ENCODE results near the gene TEC. TPM values are rescaled to one million over a fixed set of nuclear protein-coding genes. Genes with fewer than 3 reads are reported as not detected.
"Not testable (repeated sequence)": the region's sequence is repeated elsewhere in the genome, so short reads cannot be mapped to it uniquely, and the experiment has no call there.

The TEC gene
- total RNA-seq, 1 donor from 2014 or later, result 0.35 TPM

GRCh38 chr4:48167538-48168263, 101.9 kb downstream of the TEC start:
- peaks cover 4% of the 10 kb centered on the region for H3K4me1 Mint-ChIP-seq (ENCODE audit: low read depth)
- no peaks in the 10 kb centered on the region for H3K27me3 Mint-ChIP-seq (ENCODE audit: low read depth)
- H3K27ac Mint-ChIP-seq (ENCODE audit: unreplicated experiment), result no peak overlapping the region
- DNase-seq (ENCODE audit: low spot score), result no peak
- H3K36me3 Mint-ChIP-seq (ENCODE audit: low read depth), result no peaks in the 10 kb centered on the region
- TF ChIP-seq CTCF (IDR thresholded peaks at IDR 0.05), result no peak
- H3K4me3 Mint-ChIP-seq (ENCODE audit: unreplicated experiment), result no peak overlapping the region
- peaks cover 8% of the 10 kb centered on the region for H3K9me3 Mint-ChIP-seq (ENCODE audit: low read depth)

GRCh38 chr4:48164561-48164960, 105.1 kb downstream of the TEC start:
- H3K27ac Mint-ChIP-seq (ENCODE audit: unreplicated experiment); H3K9me3 Mint-ChIP-seq (ENCODE audit: low read depth); H3K27me3 Mint-ChIP-seq (ENCODE audit: low read depth); H3K4me3 Mint-ChIP-seq (ENCODE audit: unreplicated experiment); DNase-seq (ENCODE audit: low spot score); H3K36me3 Mint-ChIP-seq (ENCODE audit: low read depth): not testable (repeated sequence)
- peaks cover 17% of the 10 kb centered on the region for H3K4me1 Mint-ChIP-seq (ENCODE audit: low read depth)

GRCh38 chr4:48163746-48164145, 105.9 kb downstream of the TEC start:
- no peak for TF ChIP-seq CTCF (IDR thresholded peaks at IDR 0.05)
- no peaks in the 10 kb centered on the region for H3K27me3 Mint-ChIP-seq (ENCODE audit: low read depth)
- DNase-seq (ENCODE audit: low spot score), result no peak
- peaks cover 8% of the 10 kb centered on the region for H3K9me3 Mint-ChIP-seq (ENCODE audit: low read depth)
- no peaks in the 10 kb centered on the region for H3K36me3 Mint-ChIP-seq (ENCODE audit: low read depth)
- H3K4me3 Mint-ChIP-seq (ENCODE audit: unreplicated experiment), result no peak overlapping the region
- H3K4me1 Mint-ChIP-seq (ENCODE audit: low read depth), result peaks cover 17% of the 10 kb centered on the region
- H3K27ac Mint-ChIP-seq (ENCODE audit: unreplicated experiment), result no peak overlapping the region

- Mint-ChIP-seq H3K27ac (ENCODE audit: unreplicated experiment) (peak overlapping the region; percentile 89), H3K27me3 (ENCODE audit: low read depth) (no peaks in the 10 kb centered on the region)
- no peak for DNase-seq (ENCODE audit: low spot score)
These were observed 107.5 kb downstream of the TEC start for GRCh38 chr4:48162162-48162561.

GRCh38 chr4:48157271-48157670, 112.4 kb downstream of the TEC start:
- no peak for TF ChIP-seq CTCF (IDR thresholded peaks at IDR 0.05)
- Mint-ChIP-seq H3K9me3 (ENCODE audit: low read depth) (peaks cover 16% of the 10 kb centered on the region), H3K4me1 (ENCODE audit: low read depth) (peaks cover 12% of the 10 kb centered on the region), H3K36me3 (ENCODE audit: low read depth) (peaks cover 2% of the 10 kb centered on the region), H3K4me3 (ENCODE audit: unreplicated experiment) (no peak overlapping the region), H3K27ac (ENCODE audit: unreplicated experiment) (no peak overlapping the region), H3K27me3 (ENCODE audit: low read depth) (no peaks in the 10 kb centered on the region)
- DNase-seq (ENCODE audit: low spot score), result no peak

More at GRCh38 chr4:48162162-48162561, 107.5 kb downstream of the TEC start:
- TF ChIP-seq CTCF (IDR thresholded peaks at IDR 0.05), result no peak
- no peak overlapping the region for H3K4me3 Mint-ChIP-seq (ENCODE audit: unreplicated experiment)
- H3K36me3 Mint-ChIP-seq (ENCODE audit: low read depth), result no peaks in the 10 kb centered on the region
- H3K4me1 Mint-ChIP-seq (ENCODE audit: low read depth), result peaks cover 17% of the 10 kb centered on the region
- H3K9me3 Mint-ChIP-seq (ENCODE audit: low read depth), result no peaks in the 10 kb centered on the region

GRCh38 chr4:48156423-48156822, 113.2 kb downstream of the TEC start:
- Mint-ChIP-seq H3K9me3 (ENCODE audit: low read depth) (peaks cover 16% of the 10 kb centered on the region), H3K27ac (ENCODE audit: unreplicated experiment) (no peak overlapping the region), H3K4me3 (ENCODE audit: unreplicated experiment) (no peak overlapping the region), H3K36me3 (ENCODE audit: low read depth) (peaks cover 2% of the 10 kb centered on the region), H3K27me3 (ENCODE audit: low read depth) (no peaks in the 10 kb centered on the region), H3K4me1 (ENCODE audit: low read depth) (peaks cover 4% of the 10 kb centered on the region)
- no peak for TF ChIP-seq CTCF (IDR thresholded peaks at IDR 0.05)
- DNase-seq (ENCODE audit: low spot score), result no peak
